Gastrocnemius medialis (tissue), 4 donors: ENCODE results near the gene MFN1.

Source experiments
- CTCF ChIP-seq, 5 experiments: fragments of 450-650 bp in 3 of 5; fragments of 200-600 bp in 2 of 5; sonication (generic) in 2 of 5; IDR thresholded peaks in 4 of 5; conservative IDR thresholded peaks in 1 of 5; 1 replicate in 4 of 5; 2 replicates in 1 of 5; pipeline ENCODE4 v1.5.1; 2016 to 2019; ENCODE audit warnings: antibody characterized with exemption in 5 of 5, mild to moderate bottlenecking in 3 of 5, moderate library complexity in 3 of 5
- POLR2A ChIP-seq, 2 donors: fragments of 450-650 bp; IDR thresholded peaks; one replicate each; pipeline ENCODE4 v1.6.1; 2017; ENCODE audit warnings: antibody characterized with exemption in 2 of 2, mild to moderate bottlenecking in 2 of 2, moderate library complexity in 2 of 2

- TF ChIP-seq CTCF (IDR thresholded peaks at IDR 0.05 in 4 of 5, conservative IDR thresholded peaks at IDR 0.05 in 1 of 5): no peak
- no peak for TF ChIP-seq POLR2A (IDR thresholded peaks at IDR 0.05)
Observed at GRCh38 chr3:179391906-179392305, 44.4 kb downstream of the MFN1 start.
